HEK293 (cell line): ENCODE data around the gene MRPL44.

Source experiments
- CTCF ChIP-seq: fragments of 450-650 bp; formaldehyde crosslinking; IDR thresholded peaks from 2 replicates; pipeline ENCODE4 v1.5.1; 2016; ENCODE audit warnings: missing biosample characterization, missing genetic modification characterization
- HOXC10 ChIP-seq: sonication (generic); formaldehyde crosslinking; IDR thresholded peaks from 2 replicates; pipeline ENCODE4 v1.8.1; 2023; ENCODE audit warnings: mild to moderate bottlenecking, missing genetic modification reagents
- KLF1 ChIP-seq: fragments of 450-650 bp; formaldehyde crosslinking; IDR thresholded peaks from 2 replicates; pipeline ENCODE4 v1.5.1; 2016; ENCODE audit warnings: missing biosample characterization, missing genetic modification characterization
- KLF17 ChIP-seq: fragments of 450-650 bp; formaldehyde crosslinking; IDR thresholded peaks from 2 replicates; pipeline ENCODE4 v1.5.1; 2016; ENCODE audit warnings: missing biosample characterization, missing genetic modification characterization
- TSHZ1 ChIP-seq: fragments of 450-650 bp; formaldehyde crosslinking; IDR thresholded peaks from 2 replicates; pipeline ENCODE4 v1.5.1; 2016; ENCODE audit warnings: missing biosample characterization, missing genetic modification characterization, borderline replicate concordance
- ZBTB8A ChIP-seq: fragments of 450-650 bp; formaldehyde crosslinking; IDR thresholded peaks from 2 replicates; pipeline ENCODE4 v1.5.1; 2016; ENCODE audit warnings: missing biosample characterization, missing genetic modification characterization
- ZNF18 ChIP-seq: fragments of 450-650 bp; formaldehyde crosslinking; IDR thresholded peaks from 2 replicates; pipeline ENCODE4 v1.5.1; 2016; ENCODE audit warnings: missing biosample characterization, missing genetic modification characterization
- ZNF354C ChIP-seq: fragments of 450-650 bp; formaldehyde crosslinking; IDR thresholded peaks from 2 replicates; pipeline ENCODE4 v1.5.1; 2016; ENCODE audit warnings: missing biosample characterization, missing genetic modification characterization, low read depth, borderline replicate concordance
- ZNF639 ChIP-seq: fragments of 450-650 bp; formaldehyde crosslinking; IDR thresholded peaks from 2 replicates; pipeline ENCODE4 v1.5.1; 2016; ENCODE audit warnings: missing biosample characterization, missing genetic modification characterization
- ZNF792 ChIP-seq: fragments of 450-650 bp; formaldehyde crosslinking; IDR thresholded peaks from 2 replicates; pipeline ENCODE4 v1.5.1; 2016; ENCODE audit warnings: missing biosample characterization, missing genetic modification characterization

- TF ChIP-seq HOXC10 (no peak), CTCF (no peak), ZNF639 (no peak), KLF17 (tag by site-specific recombination) (no peak), ZNF18 (no peak), TSHZ1 (no peak), KLF1 (tag by site-specific recombination) (no peak), ZNF354C (tag by site-specific recombination) (no peak), ZBTB8A (tag by site-specific recombination) (no peak), ZNF792 (tag by site-specific recombination) (no peak)
These were observed 40.7 kb downstream of the MRPL44 start for GRCh38 chr2:223997938-223998337.
